Chondrocyte (in vitro differentiated cells): Measurements from ENCODE around the gene PRPF8. TPM values are rescaled to one million over a fixed set of nuclear protein-coding genes. Genes with fewer than 3 reads are reported as not detected.

Experiments
- DNase-seq: peaks from one replicate; pipeline ENCODE4 v3.0.0; 2021; ENCODE audit warnings: mixed read lengths, low spot score
- H3K27ac Mint-ChIP-seq: one replicate; pipeline ENCODE4 v1.8.0; 2021; ENCODE audit warnings: mild to moderate bottlenecking, moderate library complexity, mixed read lengths; ENCODE audit not compliant: unreplicated experiment
- H3K27me3 Mint-ChIP-seq: 2 replicates; pipeline ENCODE4 v1.8.0; 2021; ENCODE audit warnings: low read depth, mixed read lengths
- H3K36me3 Mint-ChIP-seq: 2 replicates; pipeline ENCODE4 v1.8.0; 2021; ENCODE audit warnings: low read depth, mixed read lengths
- H3K4me1 Mint-ChIP-seq: 2 replicates; pipeline ENCODE4 v1.8.0; 2021; ENCODE audit warnings: low read depth, mild to moderate bottlenecking, mixed read lengths
- H3K4me3 Mint-ChIP-seq: one replicate; pipeline ENCODE4 v1.8.0; 2021; ENCODE audit warnings: mild to moderate bottlenecking, moderate library complexity, mixed read lengths; ENCODE audit not compliant: unreplicated experiment
- H3K9me3 Mint-ChIP-seq: 2 replicates; pipeline ENCODE4 v1.8.0; 2021; ENCODE audit warnings: low read depth, mixed read lengths
- CTCF ChIP-seq: fragments of 200-600 bp; sonication (generic); IDR thresholded peaks from 2 replicates; pipeline ENCODE4 v1.5.0; 2021; ENCODE audit warnings: antibody characterized with exemption, mild to moderate bottlenecking, moderate library complexity
- total RNA-seq: library from RNA; stranded (reverse); gene quantifications from 3 replicates; pipeline ENCODE4 v1.2.1, GENCODE V29; 2021

The PRPF8 gene
- total RNA-seq, 1 donor from 2014 or later, result 164 TPM

- no peak for TF ChIP-seq CTCF
- Mint-ChIP-seq H3K27ac (no peak overlapping the region), H3K9me3 (no peaks in the 10 kb centered on the region), H3K4me3 (peak overlapping the region; percentile 31), H3K27me3 (peaks cover 2% of the 10 kb centered on the region), H3K4me1 (peaks cover 17% of the 10 kb centered on the region), H3K36me3 (peaks cover 16% of the 10 kb centered on the region)
- DNase-seq, result no peak
Measured at GRCh38 chr17:1648173-1648962, 36.3 kb downstream of the PRPF8 start.

- Mint-ChIP-seq H3K4me3 (no peak overlapping the region), H3K36me3 (peaks cover 11% of the 10 kb centered on the region), H3K27ac (no peak overlapping the region), H3K4me1 (peaks cover 17% of the 10 kb centered on the region), H3K27me3 (peaks cover 2% of the 10 kb centered on the region), H3K9me3 (no peaks in the 10 kb centered on the region)
- DNase-seq, result no peak
- TF ChIP-seq CTCF, result no peak
Measured at GRCh38 chr17:1647802-1648171, 36.9 kb downstream of the PRPF8 start.

- TF ChIP-seq CTCF, result no peak
- Mint-ChIP-seq H3K27me3 (peaks cover 2% of the 10 kb centered on the region), H3K4me3 (no peak overlapping the region), H3K9me3 (no peaks in the 10 kb centered on the region), H3K27ac (no peak overlapping the region), H3K4me1 (peaks cover 17% of the 10 kb centered on the region), H3K36me3 (peaks cover 2% of the 10 kb centered on the region)
- no peak for DNase-seq
Measured at GRCh38 chr17:1646199-1646875, 38.3 kb downstream of the PRPF8 start.

GRCh38 chr17:1645207-1646171 is 39.2 kb downstream of the PRPF8 start, which contains the start of gene SCARF1:
TSS of gene SCARF1 (minus strand) at chr17:1645732. CDS start at chr17:1645697, 35 bp downstream.
- H3K27me3 Mint-ChIP-seq, result peaks cover 2% of the 10 kb centered on the region
- no peak for TF ChIP-seq CTCF
- no peak for DNase-seq
- no peaks in the 10 kb centered on the region for H3K9me3 Mint-ChIP-seq
- H3K4me3 Mint-ChIP-seq, result no peak within 1 kb of the TSS
- H3K27ac Mint-ChIP-seq, result no peak within 1 kb of the TSS
- no peaks in the 10 kb centered on the region for H3K36me3 Mint-ChIP-seq
- H3K4me1 Mint-ChIP-seq, result peaks cover 17% of the 10 kb centered on the region
